ENCODE results near the gene SWSAP1.

GRCh38 chr19:11400798-11401197 is 26.3 kb downstream of the SWSAP1 start:
- no peak for TF ChIP-seq CTCF (IDR thresholded peaks at IDR 0.05)
- no peak for TF ChIP-seq EZH2 (IDR thresholded peaks at IDR 0.05)
- TF ChIP-seq EZH2phosphoT487 (IDR thresholded peaks at IDR 0.05), result no peak
